Measurements from ENCODE around the gene PLCZ1.

Gene PLCZ1

DNA sequence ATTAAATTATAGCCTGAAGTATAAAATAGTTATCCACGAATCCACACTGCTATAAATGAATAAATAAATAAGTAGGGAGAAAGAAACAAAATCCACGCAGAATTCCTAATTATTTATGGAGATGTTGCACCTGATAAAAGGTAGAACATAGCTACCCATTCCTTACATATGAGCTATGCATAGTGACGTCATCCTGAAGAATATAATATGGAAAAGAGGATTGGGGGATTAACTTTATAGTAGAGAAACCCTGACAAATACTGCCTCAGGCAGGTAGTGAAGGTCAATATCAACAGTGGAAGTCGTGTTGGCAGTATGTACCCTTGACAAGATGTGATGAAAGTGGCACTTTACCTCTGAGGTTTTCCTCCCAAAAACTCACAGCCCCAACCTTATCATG is 82.5 kb downstream of the PLCZ1 start:
- Histone ChIP-seq H3K79me2 (ENCODE audit: insufficient read depth, low read length) (no peaks in the 10 kb centered on the region), H3K4me1 (ENCODE audit: insufficient read depth, low read length) (no peaks in the 10 kb centered on the region), H3K27ac (ENCODE audit: low read length) (no peak overlapping the region), H3K4me2 (ENCODE audit: insufficient read depth, low read length) (no peak overlapping the region), H3K9me3 (ENCODE audit: insufficient read depth, low read length, severe bottlenecking) (no peaks in the 10 kb centered on the region), H3K36me3 (ENCODE audit: insufficient read depth, low read length) (no peaks in the 10 kb centered on the region), H3K9ac (ENCODE audit: low read depth, low read length) (no peak overlapping the region), H4K20me1 (ENCODE audit: insufficient read depth, low read length) (no peaks in the 10 kb centered on the region), H3K4me3 (ENCODE audit: low read depth in 1 of 2, low read length in 2 of 2) (no peak overlapping the region), H2AFZ (ENCODE audit: low read depth, low read length) (no peak overlapping the region), H3K27me3 (ENCODE audit: insufficient read depth, low read length, poor library complexity) (peaks cover 2% of the 10 kb centered on the region)
- no peak for TF ChIP-seq EZH2 (IDR thresholded peaks at IDR 0.05; ENCODE audit: borderline replicate concordance, low read depth, low read length, severe bottlenecking)
- TF ChIP-seq, protein P1, sequence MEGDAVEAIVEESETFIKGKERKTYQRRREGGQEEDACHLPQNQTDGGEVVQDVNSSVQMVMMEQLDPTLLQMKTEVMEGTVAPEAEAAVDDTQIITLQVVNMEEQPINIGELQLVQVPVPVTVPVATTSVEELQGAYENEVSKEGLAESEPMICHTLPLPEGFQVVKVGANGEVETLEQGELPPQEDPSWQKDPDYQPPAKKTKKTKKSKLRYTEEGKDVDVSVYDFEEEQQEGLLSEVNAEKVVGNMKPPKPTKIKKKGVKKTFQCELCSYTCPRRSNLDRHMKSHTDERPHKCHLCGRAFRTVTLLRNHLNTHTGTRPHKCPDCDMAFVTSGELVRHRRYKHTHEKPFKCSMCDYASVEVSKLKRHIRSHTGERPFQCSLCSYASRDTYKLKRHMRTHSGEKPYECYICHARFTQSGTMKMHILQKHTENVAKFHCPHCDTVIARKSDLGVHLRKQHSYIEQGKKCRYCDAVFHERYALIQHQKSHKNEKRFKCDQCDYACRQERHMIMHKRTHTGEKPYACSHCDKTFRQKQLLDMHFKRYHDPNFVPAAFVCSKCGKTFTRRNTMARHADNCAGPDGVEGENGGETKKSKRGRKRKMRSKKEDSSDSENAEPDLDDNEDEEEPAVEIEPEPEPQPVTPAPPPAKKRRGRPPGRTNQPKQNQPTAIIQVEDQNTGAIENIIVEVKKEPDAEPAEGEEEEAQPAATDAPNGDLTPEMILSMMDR (IDR thresholded peaks at IDR 0.05; ENCODE audit: borderline replicate concordance, extremely low read depth, low read length, poor library complexity, severe bottlenecking), result no peak
- no peak for ATAC-seq (ENCODE audit: insufficient read depth, low read depth)
- no peak for DNase-seq

DNA sequence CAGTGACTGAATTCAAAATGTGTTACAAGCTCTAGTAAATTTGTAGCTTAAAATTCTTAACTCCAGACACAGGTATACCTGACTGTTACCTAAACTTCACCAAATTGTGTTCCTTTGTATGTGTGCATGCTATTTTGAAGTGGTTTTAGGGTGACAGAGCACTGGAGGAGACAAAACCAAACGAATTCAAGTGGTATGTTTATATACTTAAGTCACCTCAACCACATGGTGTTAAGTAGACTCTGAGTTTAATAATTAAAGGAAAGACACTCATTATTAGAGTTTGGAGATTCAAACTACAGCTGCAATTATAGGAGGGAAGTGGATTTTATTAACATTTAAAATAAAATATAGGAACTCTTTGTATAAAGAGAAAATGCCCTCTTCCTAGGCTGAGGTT is 84.3 kb downstream of the PLCZ1 start:
- Histone ChIP-seq H3K79me2 (ENCODE audit: insufficient read depth, low read length) (no peaks in the 10 kb centered on the region), H3K4me1 (ENCODE audit: insufficient read depth, low read length) (no peaks in the 10 kb centered on the region), H3K27me3 (ENCODE audit: insufficient read depth, low read length, poor library complexity) (peaks cover 2% of the 10 kb centered on the region), H3K9me3 (ENCODE audit: insufficient read depth, low read length, severe bottlenecking) (no peaks in the 10 kb centered on the region), H3K4me2 (ENCODE audit: insufficient read depth, low read length) (no peak overlapping the region), H4K20me1 (ENCODE audit: insufficient read depth, low read length) (no peaks in the 10 kb centered on the region), H3K27ac (ENCODE audit: low read length) (no peak overlapping the region), H3K36me3 (ENCODE audit: insufficient read depth, low read length) (no peaks in the 10 kb centered on the region), H3K9ac (ENCODE audit: low read depth, low read length) (no peak overlapping the region), H2AFZ (ENCODE audit: low read depth, low read length) (no peak overlapping the region), H3K4me3 (ENCODE audit: low read depth in 1 of 2, low read length in 2 of 2) (no peak overlapping the region)
- no peak for DNase-seq
- ATAC-seq (ENCODE audit: insufficient read depth, low read depth), result no peak
- no peak for TF ChIP-seq EZH2 (IDR thresholded peaks at IDR 0.05; ENCODE audit: borderline replicate concordance, low read depth, low read length, severe bottlenecking)
- TF ChIP-seq, protein P1 (IDR thresholded peaks at IDR 0.05; ENCODE audit: borderline replicate concordance, extremely low read depth, low read length, poor library complexity, severe bottlenecking), result no peak

DNA sequence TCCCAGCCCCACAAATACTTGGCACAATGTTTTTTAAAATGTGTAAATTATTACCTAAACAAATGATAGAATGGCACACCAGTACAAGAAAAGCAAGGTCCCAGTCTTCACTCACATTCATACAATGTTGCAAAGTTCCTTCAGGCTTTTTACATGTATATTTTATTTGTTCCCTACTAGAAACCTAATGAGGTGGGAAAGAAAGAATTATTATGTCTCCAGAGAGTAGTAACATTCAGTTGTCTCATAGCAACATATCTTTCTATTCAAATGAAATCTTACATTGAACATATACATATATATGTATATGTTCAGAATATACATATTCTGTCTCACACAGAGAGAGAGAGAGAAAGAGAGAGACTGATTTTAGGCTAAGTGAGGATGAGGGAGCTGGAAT is 85.2 kb downstream of the PLCZ1 start:
- H3K4me1 ChIP-seq (ENCODE audit: insufficient read depth, low read length), result no peaks in the 10 kb centered on the region
- no peaks in the 10 kb centered on the region for H3K36me3 ChIP-seq (ENCODE audit: insufficient read depth, low read length)
- H3K27me3 ChIP-seq (ENCODE audit: insufficient read depth, low read length, poor library complexity), result peaks cover 2% of the 10 kb centered on the region
- H3K27ac ChIP-seq (ENCODE audit: low read length), result no peak overlapping the region
- no peaks in the 10 kb centered on the region for H4K20me1 ChIP-seq (ENCODE audit: insufficient read depth, low read length)
- no peak overlapping the region for H2AFZ ChIP-seq (ENCODE audit: low read depth, low read length)
- no peak for ATAC-seq (ENCODE audit: insufficient read depth, low read depth)
- H3K9ac ChIP-seq (ENCODE audit: low read depth, low read length), result no peak overlapping the region
- DNase-seq, result no peak
- no peaks in the 10 kb centered on the region for H3K9me3 ChIP-seq (ENCODE audit: insufficient read depth, low read length, severe bottlenecking)
- no peak overlapping the region for H3K4me2 ChIP-seq (ENCODE audit: insufficient read depth, low read length)
- H3K4me3 ChIP-seq (ENCODE audit: low read depth in 1 of 2, low read length in 2 of 2), result no peak overlapping the region
- no peaks in the 10 kb centered on the region for H3K79me2 ChIP-seq (ENCODE audit: insufficient read depth, low read length)
- TF ChIP-seq, protein P1 (IDR thresholded peaks at IDR 0.05; ENCODE audit: borderline replicate concordance, extremely low read depth, low read length, poor library complexity, severe bottlenecking), result no peak
- TF ChIP-seq EZH2 (IDR thresholded peaks at IDR 0.05; ENCODE audit: borderline replicate concordance, low read depth, low read length, severe bottlenecking), result no peak

DNA sequence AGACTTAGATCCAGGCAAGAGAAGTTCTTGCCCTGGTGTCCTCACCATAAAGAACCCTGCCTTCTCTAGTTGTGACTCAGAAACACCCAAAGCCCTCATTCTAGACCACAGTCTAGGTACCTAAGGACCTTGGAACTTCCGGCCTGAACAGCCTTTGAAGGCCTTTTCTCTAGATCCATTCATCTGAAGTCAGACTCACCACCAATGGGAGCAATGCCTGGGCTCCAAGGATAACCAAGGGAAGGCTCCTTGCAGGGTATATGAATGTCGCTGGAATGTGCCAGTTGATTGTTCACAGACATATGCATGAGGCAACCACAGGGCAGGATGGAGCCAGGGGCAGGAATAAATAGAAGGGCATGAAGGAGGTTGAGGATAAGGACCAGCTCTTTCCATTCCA is 86.3 kb downstream of the PLCZ1 start:
- Histone ChIP-seq H3K79me2 (ENCODE audit: insufficient read depth, low read length) (no peaks in the 10 kb centered on the region), H3K4me2 (ENCODE audit: insufficient read depth, low read length) (no peak overlapping the region), H4K20me1 (ENCODE audit: insufficient read depth, low read length) (no peaks in the 10 kb centered on the region), H3K9ac (ENCODE audit: low read depth, low read length) (no peak overlapping the region), H2AFZ (ENCODE audit: low read depth, low read length) (no peak overlapping the region), H3K27me3 (ENCODE audit: insufficient read depth, low read length, poor library complexity) (peaks cover 6% of the 10 kb centered on the region), H3K4me3 (ENCODE audit: low read depth in 1 of 2, low read length in 2 of 2) (no peak overlapping the region), H3K4me1 (ENCODE audit: insufficient read depth, low read length) (no peaks in the 10 kb centered on the region), H3K27ac (ENCODE audit: low read length) (no peak overlapping the region), H3K36me3 (ENCODE audit: insufficient read depth, low read length) (no peaks in the 10 kb centered on the region), H3K9me3 (ENCODE audit: insufficient read depth, low read length, severe bottlenecking) (no peaks in the 10 kb centered on the region)
- ATAC-seq (ENCODE audit: insufficient read depth, low read depth) (no peak), DNase-seq (no peak)
- TF ChIP-seq, protein P1 (IDR thresholded peaks at IDR 0.05; ENCODE audit: borderline replicate concordance, extremely low read depth, low read length, poor library complexity, severe bottlenecking), result no peak
- no peak for TF ChIP-seq EZH2 (IDR thresholded peaks at IDR 0.05; ENCODE audit: borderline replicate concordance, low read depth, low read length, severe bottlenecking)

Data from DND-41 (cell line).